Ovary (tissue), 9 donors: ENCODE data around the gene ITGAX. TPM values are rescaled to one million over a fixed set of nuclear protein-coding genes. Genes with fewer than 3 reads are reported as not detected.
A peak's percentile ranks its signal among the peaks of the same experiment; 100 is the strongest.
"Not testable (repeated sequence)": the region's sequence is repeated elsewhere in the genome, so short reads cannot be mapped to it uniquely, and the experiment has no call there.

Source experiments
- DNase-seq, 5 donors: peaks; one replicate each; pipeline ENCODE4 v3.0.0-alpha.2; 2019 to 2020
- H3K27ac ChIP-seq, 2 donors: fragments of 200-600 bp; one replicate each; pipeline versions ENCODE4 v1.5.1 to v1.8.0; 2019 to 2022
- H3K27me3 ChIP-seq: fragments of 200-600 bp; one replicate; pipeline ENCODE4 v1.8.0; 2022
- H3K36me3 ChIP-seq: fragments of 200-600 bp; sonication (generic); one replicate; pipeline ENCODE4 v1.5.1; 2019
- H3K4me1 ChIP-seq: one replicate; pipeline ENCODE4 v1.8.1; 2013; ENCODE audit warnings: mild to moderate bottlenecking, moderate library complexity; ENCODE audit not compliant: insufficient read depth
- H3K4me3 ChIP-seq: fragments of 200-600 bp; sonication (generic); one replicate; pipeline ENCODE4 v1.5.1; 2017
- H3K9me3 ChIP-seq, 2 donors: fragments of 200-600 bp in 1 of 2; sonication (generic) in 1 of 2; one replicate each; pipeline versions ENCODE4 v1.5.1 to v1.8.1; 2013 to 2019; ENCODE audit warnings: mild to moderate bottlenecking in 1 of 2, moderate library complexity in 1 of 2
- EP300 ChIP-seq: sonication (generic); formaldehyde crosslinking; IDR thresholded peaks from one replicate; pipeline ENCODE4 v1.6.1; 2017; ENCODE audit warnings: antibody characterized with exemption
- POLR2A ChIP-seq: fragments of 450-650 bp; IDR thresholded peaks from one replicate; pipeline ENCODE4 v1.6.1; 2017; ENCODE audit warnings: antibody characterized with exemption, mild to moderate bottlenecking, moderate library complexity
- WGBS, 3 donors: extraction: QIAGEN DNeasy Blood & Tissue Kit in 1 of 3; methylation state at CpG; one replicate each; pipeline versions ENCODE4 v1.1.5 to v1.1.7; 2013 to 2017; 5-methylcytosine and 5-hydroxymethylcytosine counted together
- intact Hi-C, 4 donors: fragments of 100-400 bp; cut with DNase I; formaldehyde crosslinking; loops; one replicate each; pipeline versions ENCODE4 v1.11.0 to v1.15.1; 2022 to 2023
- polyA plus RNA-seq, 2 donors: library from polyadenylated mRNA; stranded (reverse); fragments of 200-250 nt in 1 of 2; fragments of 350-450 nt in 1 of 2; fragmentation: Illumina TruSeq in 1 of 2; extraction: RNeasy Lipid Tissue Mini Kit (QIAGEN cat#74804) in 1 of 2; gene quantifications; one replicate each; pipeline ENCODE4 v1.2.3, GENCODE V29; 2013 to 2014
- total RNA-seq, 7 donors: library from RNA; depleted of rRNA in 2 of 7; stranded (reverse); fragments of >200 nt in 2 of 7; fragmentation: NEBNext Ultra II Directional in 3 of 7; extraction: Animal tissue kit (Norgen Biotek cat#: 25700) in 3 of 7; gene quantifications; one replicate each; pipeline versions ENCODE4 v1.1.0 to v1.2.4, GENCODE V29; 2016 to 2023
- TF ChIP-seq, protein P1 (sequence below), 3 donors: fragments of 450-650 bp in 2 of 3; fragments of 200-600 bp in 1 of 3; IDR thresholded peaks; one replicate each; pipeline versions ENCODE4 v1.5.1 to v1.8.0; 2016 to 2022; ENCODE audit warnings: antibody characterized with exemption in 3 of 3, mild to moderate bottlenecking in 1 of 3
- donor health status: DM: no; HTN: no; CAD: no; lungs with moderate emphysema.
- donor health status: DM: no; HTN: no; CAD: no.
- donor health status: Bipolar disorder and iron deficiency.
- donor health status: DM: yes; HTN: yes; CAD: no.
- donor health status: DM: no; HTN: no; CAD: no.
- donor health status: DM: yes; HTN: yes; CAD: no.

ITGAX gene
- total and polyA plus RNA-seq, 9 donors: 0.56 to 13.9 (median 2.0) TPM

DNA sequence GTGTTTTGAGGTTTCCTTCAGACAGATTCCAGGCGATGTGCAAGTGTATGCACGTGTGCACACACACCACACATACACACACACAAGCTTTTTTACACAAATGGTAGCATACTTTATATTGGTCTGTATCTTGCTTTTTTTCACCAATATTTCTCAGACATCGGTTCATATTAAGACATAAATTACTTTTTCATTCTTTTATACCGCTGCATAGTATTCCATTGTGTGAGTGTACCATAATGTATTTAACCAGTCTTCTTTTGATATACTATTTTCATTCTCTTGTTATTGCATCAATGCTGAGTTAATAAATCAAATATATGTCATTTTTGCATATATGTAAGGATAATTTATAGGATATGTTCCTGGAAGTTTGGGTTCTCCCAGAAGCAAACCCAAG lies 22.4 kb upstream of the ITGAX start:
- Histone ChIP-seq H3K27me3 (no peaks in the 10 kb centered on the region), H3K4me1 (no peaks in the 10 kb centered on the region), H3K27ac (no peak overlapping the region), H3K9me3 (no peaks in the 10 kb centered on the region), H3K4me3 (no peak overlapping the region), H3K36me3 (no peaks in the 10 kb centered on the region)
- WGBS, 3 donors: 92 to 95% (median 94%) methylated on average over 4 of the region's 4 CpGs
- no peak for DNase-seq
- intact Hi-C loops: no loop called here
- TF ChIP-seq, protein P1, sequence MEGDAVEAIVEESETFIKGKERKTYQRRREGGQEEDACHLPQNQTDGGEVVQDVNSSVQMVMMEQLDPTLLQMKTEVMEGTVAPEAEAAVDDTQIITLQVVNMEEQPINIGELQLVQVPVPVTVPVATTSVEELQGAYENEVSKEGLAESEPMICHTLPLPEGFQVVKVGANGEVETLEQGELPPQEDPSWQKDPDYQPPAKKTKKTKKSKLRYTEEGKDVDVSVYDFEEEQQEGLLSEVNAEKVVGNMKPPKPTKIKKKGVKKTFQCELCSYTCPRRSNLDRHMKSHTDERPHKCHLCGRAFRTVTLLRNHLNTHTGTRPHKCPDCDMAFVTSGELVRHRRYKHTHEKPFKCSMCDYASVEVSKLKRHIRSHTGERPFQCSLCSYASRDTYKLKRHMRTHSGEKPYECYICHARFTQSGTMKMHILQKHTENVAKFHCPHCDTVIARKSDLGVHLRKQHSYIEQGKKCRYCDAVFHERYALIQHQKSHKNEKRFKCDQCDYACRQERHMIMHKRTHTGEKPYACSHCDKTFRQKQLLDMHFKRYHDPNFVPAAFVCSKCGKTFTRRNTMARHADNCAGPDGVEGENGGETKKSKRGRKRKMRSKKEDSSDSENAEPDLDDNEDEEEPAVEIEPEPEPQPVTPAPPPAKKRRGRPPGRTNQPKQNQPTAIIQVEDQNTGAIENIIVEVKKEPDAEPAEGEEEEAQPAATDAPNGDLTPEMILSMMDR (IDR thresholded peaks at IDR 0.05): no peak
- TF ChIP-seq POLR2A (no peak), EP300 (no peak)

DNA sequence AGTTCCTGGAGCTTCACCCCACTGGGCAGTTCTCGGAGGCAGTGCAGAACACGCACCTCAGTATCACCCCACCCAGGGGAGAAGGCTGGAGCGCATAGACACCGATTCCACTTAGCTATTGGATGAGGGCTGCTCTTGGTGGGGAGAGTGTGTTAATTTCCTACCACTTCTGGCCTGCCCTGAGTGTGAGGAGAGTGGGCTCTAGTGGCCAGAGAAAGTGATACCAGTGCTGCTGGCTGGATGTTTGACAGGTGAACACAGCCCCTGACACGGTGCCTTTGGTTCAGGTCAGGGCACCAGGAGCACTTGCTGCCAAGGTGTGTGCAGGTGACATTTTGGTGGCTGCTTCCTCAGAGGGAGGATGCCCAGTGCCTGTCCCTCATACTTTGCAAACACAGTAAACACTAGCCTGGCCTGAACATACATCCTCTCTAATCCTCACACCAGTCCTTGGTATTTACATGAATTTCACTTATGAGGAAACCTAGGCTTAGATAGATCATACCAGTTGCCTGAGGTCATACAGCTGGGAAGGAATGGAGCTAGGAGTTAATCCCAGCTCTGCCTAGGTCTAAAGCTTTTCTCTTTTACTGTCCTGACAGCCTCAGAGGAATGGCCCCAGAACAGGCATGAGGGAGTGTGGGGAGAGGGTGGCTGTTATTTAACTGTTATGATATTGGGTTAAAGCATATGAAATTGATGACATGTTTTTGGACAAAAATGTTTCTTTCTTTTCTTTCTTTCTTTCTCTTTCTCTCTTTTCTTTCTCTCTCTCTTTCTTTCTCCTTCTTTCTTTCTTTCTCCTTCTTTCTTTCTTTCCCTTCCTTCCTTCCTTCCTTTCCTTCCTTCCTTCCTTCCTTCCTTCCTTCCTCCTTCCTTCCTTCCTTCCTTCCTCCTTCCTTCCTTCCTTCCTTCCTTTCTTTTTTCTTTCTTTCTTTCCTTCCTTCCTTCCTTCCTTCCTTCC lies 21.0 kb upstream of the ITGAX start:
- TF ChIP-seq EP300: no peak
- TF ChIP-seq POLR2A: no peak
- TF ChIP-seq, protein P1 (IDR thresholded peaks at IDR 0.05): peak in 1 of 3 donors; percentile 10
- Histone ChIP-seq H3K4me1 (no peaks in the 10 kb centered on the region), H3K27ac (no peak overlapping the region), H3K36me3 (no peaks in the 10 kb centered on the region), H3K27me3 (no peaks in the 10 kb centered on the region), H3K9me3 (no peaks in the 10 kb centered on the region), H3K4me3 (no peak overlapping the region)
- DNase-seq: no peak
- 3 to 11% (median 4%) methylated on average over 5 of the region's 5 CpGs for WGBS, 3 donors
- intact Hi-C loops: no loop called here

DNA sequence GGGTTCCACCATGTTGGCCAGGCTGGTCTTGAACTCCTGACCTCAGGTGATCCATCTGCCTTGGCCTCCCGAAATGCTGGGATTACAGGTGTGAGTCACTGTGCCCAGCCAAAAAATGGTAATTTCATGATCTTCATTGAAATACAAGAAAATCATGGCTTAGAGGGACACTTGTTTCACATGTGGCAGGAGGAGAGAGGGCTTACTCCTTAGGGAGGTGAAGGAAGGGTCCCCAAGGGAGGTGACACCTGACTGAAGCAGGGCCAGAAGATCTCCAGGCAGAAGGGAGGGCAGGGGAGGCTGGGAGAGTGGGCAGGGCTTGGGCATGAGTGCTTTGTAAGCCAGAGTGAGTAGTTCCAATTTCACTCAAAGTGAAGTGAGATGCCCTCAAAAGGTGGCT lies 20.0 kb upstream of the ITGAX start:
- TF ChIP-seq, protein P1 (IDR thresholded peaks at IDR 0.05): no peak
- TF ChIP-seq EP300 (no peak), POLR2A (no peak)
- Histone ChIP-seq H3K27ac (no peak overlapping the region), H3K4me3 (no peak overlapping the region), H3K9me3 (no peaks in the 10 kb centered on the region), H3K36me3 (no peaks in the 10 kb centered on the region), H3K27me3 (no peaks in the 10 kb centered on the region), H3K4me1 (no peaks in the 10 kb centered on the region)
- DNase-seq: no peak
- WGBS, 3 donors: 57 to 64% (median 57%) methylated on average over 1 of the region's 1 CpG
- intact Hi-C loops: no loop called here

DNA sequence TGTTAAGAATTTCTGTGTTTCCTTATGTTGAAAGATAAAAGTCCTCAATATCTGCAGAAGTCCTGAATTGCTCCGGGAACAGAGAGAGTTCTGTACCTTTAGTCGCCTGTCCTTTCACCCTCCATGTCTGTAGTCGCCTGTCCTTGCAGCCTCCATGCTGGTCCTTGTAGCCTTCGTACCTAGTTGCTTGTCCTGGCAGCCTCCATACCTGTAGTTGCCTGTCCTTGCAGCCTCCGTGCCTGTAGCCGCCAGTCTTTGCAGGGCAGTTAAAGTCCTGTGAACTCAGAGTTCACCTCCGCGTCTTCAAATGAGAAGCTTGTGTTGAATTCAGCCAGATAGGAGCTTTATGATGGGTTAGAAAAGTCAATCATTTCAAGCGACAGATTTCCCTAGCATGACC lies 19.5 kb upstream of the ITGAX start:
- Histone ChIP-seq H3K27me3 (no peaks in the 10 kb centered on the region), H3K4me1 (no peaks in the 10 kb centered on the region), H3K36me3 (no peaks in the 10 kb centered on the region), H3K27ac (no peak overlapping the region), H3K4me3 (no peak overlapping the region), H3K9me3 (no peaks in the 10 kb centered on the region)
- no peak for TF ChIP-seq POLR2A
- TF ChIP-seq EP300: no peak
- TF ChIP-seq, protein P1 (IDR thresholded peaks at IDR 0.05): no peak
- intact Hi-C loops: no loop called here
- DNase-seq: no peak
- 67 to 71% (median 70%) methylated on average over 9 of the region's 9 CpGs for WGBS, 3 donors

DNA sequence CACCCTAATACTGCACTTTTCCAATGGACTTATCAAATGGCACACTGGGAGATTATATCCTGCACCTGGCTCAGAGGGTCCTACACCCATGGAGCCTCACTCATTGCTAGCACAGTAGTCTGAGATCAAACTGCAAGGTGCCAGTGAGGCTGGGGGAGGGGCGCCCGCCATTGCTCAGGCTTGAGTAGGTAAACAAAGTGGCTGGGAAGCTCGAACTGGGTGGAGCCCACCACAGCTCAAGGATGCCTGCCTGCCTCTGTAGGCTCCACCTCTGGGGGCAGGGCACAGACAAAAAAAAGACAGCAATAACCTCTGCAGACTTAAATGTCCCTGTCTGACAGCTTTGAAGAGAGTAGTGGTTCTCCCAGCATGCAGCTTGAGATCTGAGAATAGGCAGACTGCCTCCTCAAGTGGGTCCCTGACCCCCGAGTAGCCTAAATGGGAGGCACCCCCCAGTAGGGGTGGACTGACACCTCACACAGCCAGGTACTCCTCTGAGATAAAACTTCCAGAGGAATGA lies 16.8 kb upstream of the ITGAX start:
- H3K36me3 ChIP-seq, H3K4me3 ChIP-seq, intact Hi-C loops, H3K9me3 ChIP-seq, H3K27me3 ChIP-seq, DNase-seq, H3K4me1 ChIP-seq, H3K27ac ChIP-seq: not testable (repeated sequence)
- 62 to 72% (median 64%) methylated on average over 4 of the region's 4 CpGs for WGBS, 3 donors
